Endothelial cell of umbilical vein (primary cell): ENCODE results near the gene GLB1L2. TPM values are rescaled to one million over a fixed set of nuclear protein-coding genes. Genes with fewer than 3 reads are reported as not detected.

Source experiments
- BruUV-seq: library from RNA; stranded (reverse); fragments of 400-500 nt; replicated peaks from 2 replicates; lab custom pipeline; 2021; lab: Mats Ljungman, UMichigan
- CTCF ChIA-PET: fragments of 300-600, 350-600 bp; sonication (Branson Sonifier 250); formaldehyde crosslinking; loops from one replicate; lab custom pipeline; 2021; ENCODE audit warnings: antibody characterized with exemption, inconsistent platforms; lab: Charles Lee
- POLR2A ChIA-PET: fragments of 300-600, 350-600 bp; sonication (Branson Sonifier 250); formaldehyde crosslinking; loops from one replicate; lab custom pipeline; 2021; ENCODE audit warnings: antibody characterized with exemption, inconsistent platforms; lab: Charles Lee
- DNase-seq: peaks from one replicate; pipeline ENCODE4 v3.0.0-alpha.2; 2011; ENCODE audit warnings: low read depth, low spot score
- FAIRE-seq: peaks from 2 replicates; lab custom pipeline; 2011; peaks lifted over from hg19 to GRCh38; lab: Jason Lieb, UNC
- H2AFZ ChIP-seq: 2 replicates; pipeline ENCODE4 v1.6.0; 2012; ENCODE audit warnings: low read depth, low read length, control low read depth, inconsistent platforms
- H3K27ac ChIP-seq: 2 replicates; pipeline ENCODE4 v1.5.1; 2011; ENCODE audit warnings: low read depth, mild to moderate bottlenecking, control low read depth, low read length, moderate library complexity; ENCODE audit not compliant: insufficient read depth
- H3K27me3 ChIP-seq, 2 experiments: 2 replicates each; pipeline versions ENCODE4 v1.6.0 to v1.6.1; 2011; ENCODE audit warnings: low read length in 2 of 2, mixed read lengths in 1 of 2; ENCODE audit not compliant: control insufficient read depth in 2 of 2, insufficient read depth in 2 of 2
- H3K36me3 ChIP-seq, 2 experiments: 2 replicates in 1 of 2; 3 replicates in 1 of 2; pipeline ENCODE4 v1.5.1; 2011; ENCODE audit warnings: low read length in 2 of 2, mild to moderate bottlenecking in 1 of 2, moderate library complexity in 1 of 2; ENCODE audit not compliant: control insufficient read depth in 2 of 2, insufficient read depth in 2 of 2; ENCODE audit errors: extremely low read depth in 1 of 2
- H3K4me1 ChIP-seq: 3 replicates; pipeline ENCODE4 v1.5.1; 2011; ENCODE audit warnings: mild to moderate bottlenecking, low read length; ENCODE audit not compliant: control insufficient read depth, insufficient read depth; ENCODE audit errors: extremely low read depth
- H3K4me2 ChIP-seq: 2 replicates; pipeline ENCODE4 v1.6.1; 2011; ENCODE audit warnings: low read length, control low read depth, mixed read lengths; ENCODE audit not compliant: insufficient read depth
- H3K4me3 ChIP-seq, 3 experiments: fragments of 200-600 bp in 1 of 3; sonication (generic), shearing (Covaris generic) in 1 of 3; replicated peaks in 1 of 3; 2 replicates each; pipeline ENCODE4 v1.5.1; 2011 to 2016; ENCODE audit warnings: control low read depth in 3 of 3, low read length in 3 of 3, mild to moderate bottlenecking in 2 of 3, inconsistent platforms in 1 of 3, low read depth in 1 of 3, moderate library complexity in 1 of 3; ENCODE audit not compliant: insufficient read depth in 1 of 3
- H3K79me2 ChIP-seq: 2 replicates; pipeline ENCODE4 v1.6.0; 2012; ENCODE audit warnings: low read length, inconsistent platforms; ENCODE audit not compliant: control insufficient read depth, insufficient read depth
- H3K9ac ChIP-seq: replicated peaks from 2 replicates; pipeline ENCODE3; 2011; ENCODE audit warnings: low read length, control low read depth; ENCODE audit not compliant: insufficient read depth; ENCODE audit errors: extremely low read depth
- H3K9me1 ChIP-seq: replicated peaks from 3 replicates; pipeline ENCODE4 v1.6.0; 2011; ENCODE audit warnings: mild to moderate bottlenecking, low read length; ENCODE audit not compliant: control insufficient read depth, insufficient read depth; ENCODE audit errors: extremely low read depth
- H3K9me3 ChIP-seq: replicated peaks from 2 replicates; pipeline ENCODE4 v1.5.1; 2012; ENCODE audit warnings: low read length, inconsistent platforms; ENCODE audit not compliant: control insufficient read depth, insufficient read depth
- H4K20me1 ChIP-seq: replicated peaks from 2 replicates; pipeline ENCODE3; 2011; ENCODE audit warnings: mild to moderate bottlenecking, low read length; ENCODE audit not compliant: control insufficient read depth, insufficient read depth; ENCODE audit errors: extremely low read depth
- CTCF ChIP-seq, 2 donors: IDR thresholded peaks; 1 replicate in 1 of 2; 2 replicates in 1 of 2; pipeline ENCODE4 v1.5.1; 2011; ENCODE audit warnings: low read length in 2 of 2, mild to moderate bottlenecking in 2 of 2, moderate library complexity in 2 of 2, control low read depth in 1 of 2, inconsistent platforms in 1 of 2, low read depth in 1 of 2; ENCODE audit not compliant: insufficient read depth in 1 of 2; ENCODE audit errors: extremely low read depth in 1 of 2
- EZH2 ChIP-seq: IDR thresholded peaks from 2 replicates; pipeline ENCODE4 v1.6.1; 2012; ENCODE audit warnings: borderline replicate concordance, low read depth, mild to moderate bottlenecking, moderate library complexity, low read length, inconsistent platforms; ENCODE audit not compliant: severe bottlenecking
- FOS ChIP-seq: IDR thresholded peaks from 2 replicates; pipeline ENCODE4 v1.6.1; 2011; ENCODE audit warnings: mild to moderate bottlenecking, low read length, moderate library complexity, borderline replicate concordance; ENCODE audit not compliant: insufficient read depth
- GATA2 ChIP-seq: IDR thresholded peaks from 2 replicates; pipeline ENCODE4 v1.7.0; 2011; ENCODE audit warnings: low read depth, mild to moderate bottlenecking, moderate library complexity, mixed read lengths, low read length; ENCODE audit not compliant: insufficient read length, insufficient read depth
- JUN ChIP-seq: IDR thresholded peaks from 2 replicates; pipeline ENCODE4 v1.6.1; 2011; ENCODE audit warnings: borderline replicate concordance, low read depth; ENCODE audit not compliant: insufficient read length, insufficient read depth
- MAX ChIP-seq: IDR thresholded peaks from 2 replicates; pipeline ENCODE4 v1.6.1; 2011; ENCODE audit not compliant: insufficient read depth, insufficient read length
- MYC ChIP-seq: IDR thresholded peaks from one replicate; pipeline ENCODE4 v1.6.1; 2011; ENCODE audit warnings: mild to moderate bottlenecking, low read depth, low read length
- POLR2A ChIP-seq: IDR thresholded peaks from 2 replicates; pipeline ENCODE4 v1.6.1; 2012; ENCODE audit warnings: low read depth, mild to moderate bottlenecking, control low read depth, low read length
- POLR2AphosphoS5 ChIP-seq: IDR thresholded peaks from 2 replicates; pipeline ENCODE4 v1.6.1; 2012; ENCODE audit warnings: low read depth, mild to moderate bottlenecking, control low read depth, low read length, moderate library complexity; ENCODE audit not compliant: insufficient read depth
- dilution Hi-C: fragments of 300-500 bp; cut with MboI; formaldehyde crosslinking; loops from one replicate; pipeline ENCODE4 v1.15.0; 2019; ENCODE audit warnings: low sequenced_read_pairs; ENCODE audit not compliant: extremely low pct_ligation_motif_present
- intact Hi-C: fragments of 100-400 bp; cut with micrococcal nuclease; formaldehyde crosslinking; loops from one replicate; pipeline ENCODE4 v1.10.0; 2022
- polyA plus RNA-seq, 4 experiments: library from polyadenylated mRNA; depleted of rRNA in 3 of 4; stranded (reverse) in 3 of 4; unstranded in 1 of 4; fragments of >200 nt; gene quantifications; 2 replicates each; pipeline versions ENCODE4 v1.2.1 to v1.2.3, GENCODE V29; 2011 to 2012; ENCODE audit warnings: missing spikeins in 1 of 4
- total RNA-seq: library from RNA; stranded (reverse); gene quantifications from 2 replicates; pipeline ENCODE4 v1.2.3, GENCODE V29; 2021

The GLB1L2 gene
- total and polyA plus RNA-seq, 2 donors (not counting 3 experiments of a cell fraction or from before 2014, with no cell fraction given) = 0.55 to 0.59 TPM

- CTCF ChIA-PET = no interaction called here
- FAIRE-seq = no peak
- no TSS peak for BruUV-seq
- H3K79me2 ChIP-seq = no peaks in the 10 kb centered on the region
- DNase-seq = no peak
- no peaks in the 10 kb centered on the region for H3K4me1 ChIP-seq
- POLR2A ChIA-PET = no interaction called here
- no peaks in the 10 kb centered on the region for H3K36me3 ChIP-seq
- dilution Hi-C loops = no loop called here
- no peak overlapping the region for H3K4me3 ChIP-seq
- no peaks in the 10 kb centered on the region for H3K27me3 ChIP-seq
- intact Hi-C loops = no loop called here
- H3K4me2 ChIP-seq = no peak overlapping the region
- TF ChIP-seq GATA2 (no peak), POLR2A (no peak)
- H3K9me3 ChIP-seq = no peaks in the 10 kb centered on the region
- no peak overlapping the region for H3K9ac ChIP-seq
- no peak overlapping the region for H3K27ac ChIP-seq
- H3K9me1 ChIP-seq = no peaks in the 10 kb centered on the region
- H4K20me1 ChIP-seq = no peaks in the 10 kb centered on the region
- H2AFZ ChIP-seq = no peak overlapping the region
Observed at GRCh38 chr11:134358165-134358855, 26.5 kb downstream of the GLB1L2 start.

GRCh38 chr11:134358856-134359490, 27.2 kb downstream of the GLB1L2 start:
- no peak for FAIRE-seq
- no peak for DNase-seq
- ChIA-PET CTCF (no interaction called here), POLR2A (no interaction called here)
- no peak overlapping the region for H3K4me3 ChIP-seq
- no peak overlapping the region for H3K9ac ChIP-seq
- no peaks in the 10 kb centered on the region for H3K27me3 ChIP-seq
- no peaks in the 10 kb centered on the region for H4K20me1 ChIP-seq
- intact Hi-C loops (no loop called here), dilution Hi-C loops (no loop called here)
- no peak overlapping the region for H3K27ac ChIP-seq
- H3K36me3 ChIP-seq = no peaks in the 10 kb centered on the region
- no peak overlapping the region for H2AFZ ChIP-seq
- H3K4me2 ChIP-seq = no peak overlapping the region
- no TSS peak for BruUV-seq
- H3K9me1 ChIP-seq = no peaks in the 10 kb centered on the region
- TF ChIP-seq CTCF (IDR thresholded peaks at IDR 0.05; ENCODE audit: extremely low read depth in 1 of 2, insufficient read depth in 1 of 2, low read depth in 1 of 2, low read length in 2 of 2) (no peak), POLR2AphosphoS5 (no peak), JUN (no peak), GATA2 (no peak), FOS (no peak), POLR2A (no peak), MAX (no peak), MYC (no peak), EZH2 (no peak)
- H3K9me3 ChIP-seq = no peaks in the 10 kb centered on the region
- H3K4me1 ChIP-seq = no peaks in the 10 kb centered on the region
- H3K79me2 ChIP-seq = no peaks in the 10 kb centered on the region
